GM12892 (cell line): ENCODE results near the gene AP1G1.
"Not testable (repeated sequence)": the region's sequence is repeated elsewhere in the genome, so short reads cannot be mapped to it uniquely, and the experiment has no call there.

Experiments used
- DNase-seq: peaks from one replicate; pipeline ENCODE4 v3.0.0; 2011; ENCODE audit not compliant: insufficient read length
- FAIRE-seq: peaks from 2 replicates; lab custom pipeline; 2011; peaks lifted over from hg19 to GRCh38; lab: Jason Lieb, UNC
- POLR2A ChIP-seq: IDR thresholded peaks from 2 replicates; pipeline ENCODE4 v1.6.1; 2011; ENCODE audit warnings: low read depth, low read length, control low read depth
- POLR2AphosphoS5 ChIP-seq: IDR thresholded peaks from 2 replicates; pipeline ENCODE4 v1.6.1; 2011; ENCODE audit warnings: low read depth, low read length, control low read depth
- TAF1 ChIP-seq: IDR thresholded peaks from 2 replicates; pipeline ENCODE4 v1.6.1; 2011; ENCODE audit warnings: low read depth, mild to moderate bottlenecking, control low read depth, low read length, borderline replicate concordance

The AP1G1 gene

DNA sequence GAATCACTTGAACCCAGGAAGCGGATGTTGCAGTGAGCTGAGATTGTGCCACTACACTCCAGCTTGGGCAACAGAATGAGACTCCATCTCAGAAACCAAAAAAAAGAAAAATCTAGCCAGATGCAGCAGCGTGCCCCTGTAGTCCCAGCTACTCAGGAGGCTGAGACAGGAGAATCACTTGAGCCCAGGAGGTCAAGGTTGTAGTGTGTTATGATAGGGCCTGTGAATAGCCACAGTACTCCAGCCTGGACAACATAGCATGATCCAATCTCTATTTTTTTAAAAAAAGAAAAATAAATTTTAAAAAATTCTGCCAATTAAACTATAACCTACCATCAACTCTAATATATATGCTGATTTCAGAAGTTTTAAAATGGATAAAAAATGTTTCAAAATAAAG is 99.9 kb downstream of the AP1G1 start:
- no peak for FAIRE-seq

DNA sequence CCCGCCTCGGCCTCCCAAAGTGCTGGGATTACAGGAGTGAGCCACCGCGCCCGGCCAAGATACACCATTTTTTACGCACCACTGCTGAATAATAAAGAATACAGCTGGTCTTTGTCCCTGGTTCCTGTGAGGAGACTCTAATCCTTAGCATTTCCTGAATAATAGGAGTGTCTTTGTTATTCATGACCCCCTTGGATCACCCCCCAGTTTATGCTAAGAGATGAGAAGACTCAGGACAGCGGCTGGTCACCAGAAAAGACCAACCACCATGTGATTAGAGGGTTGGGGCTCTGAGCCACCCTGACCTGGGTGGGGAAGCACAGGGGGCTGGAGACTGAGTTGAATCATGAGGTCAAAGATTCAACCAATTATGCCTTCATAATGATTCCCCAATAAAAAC is 101.4 kb downstream of the AP1G1 start:
- DNase-seq = no peak
- no peak for FAIRE-seq
- TF ChIP-seq TAF1 (no peak), POLR2A (no peak), POLR2AphosphoS5 (no peak)

More for the DNA sequence above, 99.9 kb downstream of the AP1G1 start:
- no peak for DNase-seq
- TF ChIP-seq POLR2A = no peak
- no peak for TF ChIP-seq TAF1
- TF ChIP-seq POLR2AphosphoS5 = no peak

DNA sequence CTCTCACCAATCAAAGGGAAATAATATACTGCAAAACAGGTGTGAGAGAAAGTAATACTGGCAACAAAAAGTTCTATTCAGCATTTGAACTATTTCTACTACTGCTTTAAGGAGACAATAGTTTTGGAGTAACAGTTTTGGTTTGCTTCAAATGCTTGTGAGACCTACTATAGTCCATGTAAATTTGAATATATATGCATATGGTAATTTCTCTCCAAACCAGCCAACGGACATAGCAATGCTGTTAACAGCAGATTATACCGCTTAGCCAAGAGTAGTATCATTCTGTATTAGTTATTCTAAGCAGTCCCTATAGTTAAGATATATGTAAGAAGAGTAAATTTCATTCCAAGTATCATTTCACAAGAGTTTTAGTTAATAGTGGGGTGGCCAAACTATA is 102.6 kb downstream of the AP1G1 start:
- FAIRE-seq = no peak
- DNase-seq = no peak
- TF ChIP-seq POLR2A = no peak
- no peak for TF ChIP-seq POLR2AphosphoS5
- TF ChIP-seq TAF1 = no peak

DNA sequence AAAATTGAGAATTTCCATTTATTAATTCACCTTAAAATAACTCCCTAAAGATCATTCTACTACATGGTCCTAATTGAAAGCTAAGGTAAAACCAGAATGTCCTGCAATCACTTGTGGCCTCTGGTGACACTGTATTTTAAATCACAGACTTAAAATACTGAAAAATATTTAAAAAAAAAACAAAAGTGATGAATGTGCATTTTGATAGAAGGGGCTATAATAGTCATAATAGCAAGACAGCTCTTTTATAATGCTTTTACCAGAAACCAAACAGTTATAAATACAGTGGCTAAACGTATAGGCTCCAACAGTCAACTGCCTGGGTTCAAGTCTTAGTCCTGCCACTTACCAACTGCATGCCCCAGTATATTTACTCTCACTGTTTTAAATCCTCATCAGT is 105.3 kb downstream of the AP1G1 start:
- DNase-seq (no peak), FAIRE-seq (no peak)
- TF ChIP-seq POLR2AphosphoS5 = no peak

DNA sequence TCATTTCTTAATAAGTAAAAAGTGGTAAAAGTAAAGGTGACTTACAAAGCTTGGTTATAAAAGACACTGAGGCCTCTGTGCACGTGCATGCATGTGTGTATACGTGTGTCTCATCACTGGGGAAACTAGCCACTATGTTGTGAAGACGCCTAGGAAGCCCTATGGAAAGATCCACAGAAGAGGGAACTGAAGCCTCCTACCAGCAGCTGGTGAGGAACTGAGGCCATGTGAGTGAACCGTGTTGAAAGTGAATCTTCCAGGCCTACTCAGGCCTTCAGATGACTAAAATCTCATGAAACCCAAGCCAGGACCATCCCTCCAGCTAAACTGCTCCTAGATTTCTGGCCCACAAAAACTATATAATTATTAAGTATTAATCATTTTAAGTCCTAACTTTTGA is 107.8 kb downstream of the AP1G1 start:
- FAIRE-seq = no peak
- no peak for DNase-seq
- TF ChIP-seq POLR2A (no peak), TAF1 (no peak), POLR2AphosphoS5 (no peak)

DNA sequence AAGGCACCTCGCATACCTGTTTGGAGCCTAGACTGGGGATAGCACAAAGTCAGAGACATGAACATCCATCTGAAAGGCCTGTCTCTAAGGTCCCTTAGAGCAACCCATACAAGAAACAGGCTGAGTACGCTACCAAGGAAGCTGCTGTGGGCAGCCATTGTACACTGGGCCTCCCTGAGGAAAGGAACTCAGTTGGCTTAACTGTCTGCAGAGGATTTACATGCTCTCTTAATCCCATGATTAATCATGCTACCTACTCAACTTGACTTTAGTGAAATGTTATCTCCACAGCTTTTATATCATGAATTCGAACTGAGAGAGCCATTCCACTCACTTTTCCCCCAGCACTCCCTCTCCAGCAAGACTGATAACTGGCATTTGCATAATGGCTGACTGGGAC is 110.1 kb downstream of the AP1G1 start:
- TF ChIP-seq TAF1 (no peak), POLR2A (no peak), POLR2AphosphoS5 (no peak)
- DNase-seq (no peak), FAIRE-seq (no peak)

DNA sequence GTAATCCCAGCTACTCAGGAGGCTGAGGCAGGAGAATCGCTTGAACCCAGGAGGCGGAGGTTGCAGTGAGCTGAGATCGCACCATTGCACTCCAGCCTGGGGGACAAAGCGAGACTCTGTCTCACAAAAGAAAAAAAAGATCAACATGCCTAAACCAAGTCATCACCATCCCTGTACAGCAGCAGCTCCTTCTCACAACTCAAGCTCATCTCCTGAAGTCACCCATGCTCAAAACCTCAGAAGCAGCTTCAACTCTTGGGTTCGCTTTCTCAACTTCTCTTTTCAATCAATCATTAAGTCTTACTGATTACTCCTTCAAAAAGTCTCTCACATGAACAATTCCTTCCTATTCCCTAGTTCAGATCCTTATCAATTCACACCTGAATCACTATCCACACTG is 115.5 kb downstream of the AP1G1 start:
- TF ChIP-seq POLR2A = no peak
- TF ChIP-seq TAF1 = no peak
- no peak for TF ChIP-seq POLR2AphosphoS5
- FAIRE-seq (no peak), DNase-seq (no peak)

DNA sequence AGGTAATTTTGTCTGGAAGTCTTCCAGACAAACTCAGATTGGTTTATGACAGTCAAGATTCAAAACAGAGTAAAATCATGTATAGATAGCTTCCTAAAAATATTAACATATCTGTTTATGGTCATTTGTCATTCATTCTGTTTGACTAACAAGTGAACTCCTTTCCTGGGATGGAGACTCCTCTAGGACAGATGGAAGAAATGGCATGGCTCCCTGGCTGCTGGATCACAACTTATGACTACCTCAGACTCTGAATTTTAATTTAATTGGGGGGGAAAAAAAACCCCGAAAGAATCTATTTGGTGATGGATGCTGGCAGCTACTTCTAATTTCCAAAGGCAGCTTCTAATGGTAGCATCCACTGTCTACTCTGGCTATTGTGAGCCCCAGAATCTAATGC is 118.7 kb downstream of the AP1G1 start:
- FAIRE-seq = no peak
- TF ChIP-seq TAF1 (no peak), POLR2AphosphoS5 (no peak), POLR2A (no peak)
- DNase-seq = no peak

DNA sequence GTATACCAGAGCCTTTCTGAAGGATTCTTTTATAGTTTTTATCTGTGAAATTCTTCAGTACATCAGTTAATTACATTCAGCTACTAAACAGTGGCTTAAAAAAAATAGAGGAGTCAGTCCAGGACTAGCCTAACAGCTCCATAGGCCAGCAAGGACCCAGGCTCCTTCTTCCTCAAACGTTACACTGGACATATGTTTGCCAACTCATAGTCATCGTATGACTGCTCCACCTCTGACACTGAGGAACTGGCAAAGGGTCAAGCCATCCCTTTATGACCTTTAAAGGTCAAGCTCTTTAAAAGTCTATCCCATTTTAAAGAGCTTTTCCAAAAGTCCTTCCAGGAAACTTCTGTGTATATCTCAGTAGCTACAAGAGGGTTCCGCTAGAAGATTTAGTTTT is 120.8 kb downstream of the AP1G1 start:
- FAIRE-seq (no peak), DNase-seq (no peak)
- TF ChIP-seq POLR2AphosphoS5 (no peak), TAF1 (no peak), POLR2A (no peak)

DNA sequence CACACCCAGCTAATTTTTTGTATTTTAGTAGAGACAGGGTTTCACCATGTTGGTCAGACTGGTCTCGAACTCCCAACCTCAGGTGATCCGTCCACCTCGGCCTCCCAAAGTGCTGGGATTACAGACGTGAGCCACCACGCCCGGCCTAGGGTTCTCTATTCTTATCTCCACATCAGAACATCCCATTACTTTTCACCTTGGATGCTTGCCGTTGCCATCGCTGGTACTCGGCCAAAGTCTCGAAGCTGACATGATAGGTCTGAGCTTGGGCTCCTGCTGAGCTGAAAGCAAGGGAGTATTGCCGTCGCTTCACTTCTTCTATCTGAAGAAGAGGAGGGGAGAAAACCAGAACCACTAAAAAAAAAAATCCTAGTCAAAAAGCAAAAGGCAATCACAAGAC is 124.4 kb downstream of the AP1G1 start:
- not testable (repeated sequence) for FAIRE-seq

DNA sequence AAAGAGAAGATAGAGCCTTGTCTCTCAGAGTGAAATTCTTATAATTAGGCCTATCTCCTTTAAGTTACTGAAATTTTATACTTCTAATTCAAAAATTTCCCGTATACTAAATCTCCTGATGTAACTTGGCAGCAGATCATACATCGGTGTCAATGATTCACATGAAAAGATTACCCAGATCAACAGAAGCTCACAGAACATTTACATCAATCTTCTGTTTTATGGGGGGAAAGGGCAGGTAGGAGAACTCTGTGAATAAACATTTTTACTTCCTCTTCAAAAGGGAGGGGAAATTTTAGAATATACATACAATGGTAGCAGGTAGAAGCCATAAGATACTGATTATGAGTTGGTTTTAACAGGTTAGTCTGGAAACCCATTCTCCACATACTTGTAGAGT is 127.3 kb downstream of the AP1G1 start:
- TF ChIP-seq TAF1 (no peak), POLR2A (no peak), POLR2AphosphoS5 (no peak)

More for the DNA sequence above, 124.4 kb downstream of the AP1G1 start:
- not testable (repeated sequence) for DNase-seq

More for the DNA sequence above, 127.3 kb downstream of the AP1G1 start:
- DNase-seq = no peak
- FAIRE-seq = no peak
